Omental fat pad (tissue), 4 donors: ENCODE measurements around the gene SMCP. TPM values are rescaled to one million over a fixed set of nuclear protein-coding genes. Genes with fewer than 3 reads are reported as not detected.

Experiments used
- ATAC-seq: fragments of 150-250 bp; one replicate; pipeline ENCODE4 v1.9.1; 2016; ENCODE audit warnings: mild to moderate bottlenecking, moderate library complexity; ENCODE audit not compliant: low FRiP score
- DNase-seq: peaks from one replicate; pipeline ENCODE4 v3.0.0-alpha.2; 2019; ENCODE audit warnings: low spot score
- total RNA-seq, 4 donors: library from RNA; depleted of rRNA; stranded (reverse); fragments of >200 nt; gene quantifications; one replicate each; pipeline ENCODE4 v1.1.0, GENCODE V29; 2016
- TF ChIP-seq, protein P1 (sequence below), 3 donors: fragments of 450-650 bp; IDR thresholded peaks; one replicate each; pipeline ENCODE4 v1.5.1; 2016 to 2017; ENCODE audit warnings: antibody characterized with exemption in 3 of 3, mild to moderate bottlenecking in 3 of 3, moderate library complexity in 2 of 3

Gene SMCP
- total RNA-seq, 4 donors from 2014 or later, result not detected

DNA sequence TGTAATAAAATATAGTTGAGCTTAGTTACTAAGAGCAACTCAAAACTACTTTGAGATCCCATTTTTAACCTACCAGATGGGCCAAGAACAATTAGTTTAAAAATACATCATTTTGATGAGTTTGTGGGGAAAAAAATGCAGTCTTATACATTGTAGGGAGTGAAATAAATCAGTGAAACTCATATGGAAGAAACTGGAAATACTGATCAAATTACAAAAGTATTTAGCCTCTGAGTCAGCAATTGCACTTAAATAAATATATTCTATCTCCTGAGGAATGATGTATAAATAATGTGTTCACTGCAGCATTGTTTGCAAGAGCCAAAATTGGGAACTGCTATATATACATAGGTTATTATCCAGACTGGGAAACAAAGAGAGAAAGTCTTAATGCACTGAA, 4.6 kb upstream of the SMCP start:
- TF ChIP-seq, protein P1, sequence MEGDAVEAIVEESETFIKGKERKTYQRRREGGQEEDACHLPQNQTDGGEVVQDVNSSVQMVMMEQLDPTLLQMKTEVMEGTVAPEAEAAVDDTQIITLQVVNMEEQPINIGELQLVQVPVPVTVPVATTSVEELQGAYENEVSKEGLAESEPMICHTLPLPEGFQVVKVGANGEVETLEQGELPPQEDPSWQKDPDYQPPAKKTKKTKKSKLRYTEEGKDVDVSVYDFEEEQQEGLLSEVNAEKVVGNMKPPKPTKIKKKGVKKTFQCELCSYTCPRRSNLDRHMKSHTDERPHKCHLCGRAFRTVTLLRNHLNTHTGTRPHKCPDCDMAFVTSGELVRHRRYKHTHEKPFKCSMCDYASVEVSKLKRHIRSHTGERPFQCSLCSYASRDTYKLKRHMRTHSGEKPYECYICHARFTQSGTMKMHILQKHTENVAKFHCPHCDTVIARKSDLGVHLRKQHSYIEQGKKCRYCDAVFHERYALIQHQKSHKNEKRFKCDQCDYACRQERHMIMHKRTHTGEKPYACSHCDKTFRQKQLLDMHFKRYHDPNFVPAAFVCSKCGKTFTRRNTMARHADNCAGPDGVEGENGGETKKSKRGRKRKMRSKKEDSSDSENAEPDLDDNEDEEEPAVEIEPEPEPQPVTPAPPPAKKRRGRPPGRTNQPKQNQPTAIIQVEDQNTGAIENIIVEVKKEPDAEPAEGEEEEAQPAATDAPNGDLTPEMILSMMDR (IDR thresholded peaks at IDR 0.05), result no peak
- ATAC-seq (no peak), DNase-seq (no peak)

DNA sequence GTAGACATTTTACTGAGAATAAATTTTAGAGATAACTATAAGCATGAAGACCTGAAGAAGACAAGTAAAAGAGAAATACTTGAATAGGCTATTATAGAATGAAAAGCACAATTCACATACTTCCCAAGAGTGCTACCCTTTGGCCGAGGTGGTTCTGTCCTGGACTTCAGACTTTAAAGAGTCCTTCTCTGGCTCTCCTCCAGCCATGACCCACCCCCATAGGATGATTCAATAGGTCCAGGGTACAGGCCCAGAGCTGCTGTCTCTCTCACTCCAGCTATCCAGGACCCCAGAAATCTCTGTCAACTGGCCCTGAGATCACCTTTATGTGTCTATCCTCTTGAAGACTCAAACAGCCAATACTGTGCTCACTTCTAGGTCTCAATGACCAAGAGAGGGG, 1.3 kb upstream of the SMCP start:
- ATAC-seq, result no peak
- DNase-seq, result no peak
- TF ChIP-seq, protein P1 (IDR thresholded peaks at IDR 0.05), result no peak

DNA sequence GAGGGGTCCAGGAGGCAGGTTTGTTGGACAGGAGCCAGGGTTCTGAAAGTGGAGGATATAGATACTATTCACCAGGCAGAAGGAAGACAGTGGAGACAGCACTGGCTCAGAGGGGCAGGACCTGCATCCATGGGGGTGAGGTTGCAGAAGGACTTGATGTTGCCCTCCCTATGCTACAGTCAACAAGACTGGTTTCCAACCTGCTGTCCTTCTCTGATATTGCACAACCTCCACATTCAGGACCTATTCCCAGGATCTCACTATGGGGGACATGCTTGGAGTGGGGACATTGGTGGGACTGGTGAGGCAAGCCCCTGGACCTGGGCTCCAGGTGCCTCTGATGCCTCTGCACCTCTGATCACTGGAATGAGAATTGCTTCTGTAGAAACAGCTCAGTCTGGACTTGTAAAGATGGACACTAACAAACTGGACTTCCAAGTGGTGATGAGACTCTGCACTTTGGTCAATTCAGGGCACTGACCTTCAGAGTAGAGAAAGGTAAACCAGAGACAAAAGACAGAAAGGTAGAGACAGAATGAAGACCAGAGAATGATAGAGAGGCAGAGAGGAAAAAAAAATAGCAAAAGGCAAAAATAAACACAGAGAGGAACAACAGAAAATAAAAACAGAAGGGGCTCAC, 1.6 kb downstream of the SMCP start:
- ATAC-seq, result no peak
- DNase-seq, result no peak
- TF ChIP-seq, protein P1 (IDR thresholded peaks at IDR 0.05), result no peak

DNA sequence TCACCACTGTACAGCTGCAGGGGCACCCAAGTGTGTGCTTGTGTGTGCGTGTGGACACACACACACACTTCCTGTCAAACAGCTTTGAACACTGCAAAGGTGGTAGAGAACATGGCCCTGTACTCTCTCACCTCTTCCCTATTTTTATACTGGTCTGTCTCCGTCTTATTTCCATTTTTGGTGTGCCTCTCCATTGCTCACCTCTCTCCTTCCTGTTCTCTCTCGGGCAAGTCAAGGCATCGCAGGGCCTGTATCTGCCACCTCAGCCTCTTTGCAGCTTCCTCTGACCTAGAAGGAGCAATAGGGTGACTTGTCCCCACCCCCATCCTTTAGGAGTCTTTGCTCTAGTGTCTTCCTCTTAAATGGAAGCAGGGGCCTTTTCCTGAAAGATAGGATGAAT, 2.2 kb downstream of the SMCP start:
- TF ChIP-seq, protein P1 (IDR thresholded peaks at IDR 0.05), result no peak
- ATAC-seq (no peak), DNase-seq (no peak)

DNA sequence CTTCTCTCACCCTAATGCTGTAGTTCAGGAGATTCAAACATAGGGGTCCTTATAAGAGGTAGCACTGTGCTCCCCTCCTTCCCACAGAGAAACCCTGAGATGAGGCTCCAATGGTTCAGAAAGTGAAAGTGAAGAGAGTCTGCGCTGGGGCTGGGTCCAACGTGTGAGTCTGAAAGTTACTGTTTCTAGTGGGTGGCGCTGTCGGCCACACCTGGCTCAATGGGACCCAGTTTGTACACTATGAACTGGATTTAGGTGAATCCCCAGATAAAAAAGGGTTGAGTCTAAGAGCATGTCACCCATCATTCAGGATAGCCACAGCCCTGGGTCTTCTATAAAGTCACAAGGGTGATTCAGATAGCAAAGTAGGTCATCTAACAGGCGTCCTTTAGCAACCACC, 2.8 kb downstream of the SMCP start:
- DNase-seq, result no peak
- no peak for ATAC-seq
- TF ChIP-seq, protein P1 (IDR thresholded peaks at IDR 0.05), result no peak

DNA sequence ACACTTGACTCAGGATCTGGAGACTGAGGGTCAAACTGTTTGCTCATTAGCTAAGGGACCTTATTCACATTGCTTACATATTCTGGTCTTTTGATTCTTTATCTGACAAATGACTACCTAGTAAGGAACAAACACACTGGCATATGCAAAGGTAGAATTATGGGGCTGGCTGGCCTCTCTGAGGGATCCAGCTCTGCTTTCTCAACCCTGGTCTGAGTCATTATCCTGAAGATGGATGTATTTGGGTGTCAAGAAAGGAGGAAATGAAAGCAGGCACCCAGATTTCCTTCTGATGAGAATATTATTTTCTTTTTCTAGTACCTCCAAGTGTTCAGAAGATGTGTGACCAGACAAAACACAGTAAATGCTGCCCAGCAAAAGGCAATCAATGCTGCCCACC, 6.0 kb downstream of the SMCP start:
- no peak for ATAC-seq
- TF ChIP-seq, protein P1 (IDR thresholded peaks at IDR 0.05), result no peak
- DNase-seq, result no peak

DNA sequence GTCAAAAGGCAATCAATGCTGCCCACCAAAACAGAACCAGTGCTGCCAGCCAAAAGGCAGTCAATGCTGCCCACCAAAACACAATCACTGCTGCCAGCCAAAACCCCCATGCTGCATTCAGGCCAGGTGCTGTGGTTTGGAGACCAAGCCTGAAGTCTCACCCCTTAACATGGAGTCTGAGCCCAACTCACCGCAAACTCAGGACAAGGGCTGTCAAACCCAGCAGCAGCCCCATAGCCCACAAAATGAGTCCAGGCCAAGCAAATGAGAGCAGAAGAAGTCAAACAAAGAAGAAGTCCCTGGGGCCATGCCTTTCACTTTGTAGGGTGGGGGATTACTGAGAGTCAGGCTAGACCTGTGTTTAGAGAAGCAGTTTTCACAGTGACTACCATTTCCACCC, 6.4 kb downstream of the SMCP start:
- TF ChIP-seq, protein P1 (IDR thresholded peaks at IDR 0.05), result no peak
- DNase-seq (no peak), ATAC-seq (no peak)
